Mesothelial cell of epicardium (in vitro differentiated cells): ENCODE data around the gene CAMK2B. TPM values are rescaled to one million over a fixed set of nuclear protein-coding genes. Genes with fewer than 3 reads are reported as not detected.

Experiments used
- DNase-seq, 2 experiments: peaks; one replicate each; pipeline ENCODE4 v3.0.0; 2021; ENCODE audit warnings: low spot score in 2 of 2; ENCODE audit not compliant: unreplicated experiment in 2 of 2
- H3K27ac Mint-ChIP-seq: 2 replicates; pipeline ENCODE4 v1.8.0; 2021; ENCODE audit warnings: mixed read lengths
- H3K27me3 Mint-ChIP-seq: 2 replicates; pipeline ENCODE4 v1.8.0; 2021; ENCODE audit warnings: low read depth, mixed read lengths
- H3K36me3 Mint-ChIP-seq: 2 replicates; pipeline ENCODE4 v1.8.0; 2021; ENCODE audit warnings: mixed read lengths
- H3K4me1 Mint-ChIP-seq: 2 replicates; pipeline ENCODE4 v1.8.0; 2021; ENCODE audit warnings: mixed read lengths
- H3K4me3 Mint-ChIP-seq: 2 replicates; pipeline ENCODE4 v1.8.0; 2021; ENCODE audit warnings: mild to moderate bottlenecking, moderate library complexity, mixed read lengths
- H3K9me3 Mint-ChIP-seq: 2 replicates; pipeline ENCODE4 v1.8.0; 2021; ENCODE audit warnings: mixed read lengths
- total RNA-seq: library from RNA; stranded (reverse); gene quantifications from 3 replicates; pipeline ENCODE4 v1.2.1, GENCODE V29; 2021
- TF ChIP-seq, protein P1 (sequence below): fragments of 200-600 bp; sonication (generic); IDR thresholded peaks from one replicate; pipeline ENCODE4 v1.5.0; 2021; ENCODE audit warnings: antibody characterized with exemption; ENCODE audit not compliant: unreplicated experiment

The CAMK2B gene
- total RNA-seq, 1 donor from 2014 or later = 1.8 TPM

DNA sequence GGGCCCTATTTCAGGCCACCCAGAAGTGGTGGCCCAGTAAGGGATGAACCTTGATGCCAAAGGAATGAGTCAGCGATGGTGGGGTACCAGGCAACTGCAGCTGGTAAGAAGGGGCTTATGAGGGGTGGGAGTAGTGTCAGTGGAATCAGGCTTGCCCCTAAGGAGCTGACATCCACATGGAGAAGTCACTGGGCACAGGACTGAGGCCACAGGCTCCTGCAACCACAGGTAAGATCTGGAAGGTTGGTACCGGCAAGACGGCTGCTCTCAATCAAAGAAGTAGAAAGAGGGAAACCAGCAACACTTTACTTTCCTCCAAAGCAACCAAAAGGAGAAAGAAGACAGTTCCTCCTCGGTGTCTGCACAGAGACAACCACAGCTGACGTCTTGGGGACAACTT is 138.7 kb downstream of the CAMK2B start:
- Mint-ChIP-seq H3K27ac (no peak overlapping the region), H3K4me1 (no peaks in the 10 kb centered on the region), H3K4me3 (no peak overlapping the region), H3K9me3 (peaks cover 11% of the 10 kb centered on the region), H3K36me3 (no peaks in the 10 kb centered on the region), H3K27me3 (peaks cover 25% of the 10 kb centered on the region)
- TF ChIP-seq, protein P1, sequence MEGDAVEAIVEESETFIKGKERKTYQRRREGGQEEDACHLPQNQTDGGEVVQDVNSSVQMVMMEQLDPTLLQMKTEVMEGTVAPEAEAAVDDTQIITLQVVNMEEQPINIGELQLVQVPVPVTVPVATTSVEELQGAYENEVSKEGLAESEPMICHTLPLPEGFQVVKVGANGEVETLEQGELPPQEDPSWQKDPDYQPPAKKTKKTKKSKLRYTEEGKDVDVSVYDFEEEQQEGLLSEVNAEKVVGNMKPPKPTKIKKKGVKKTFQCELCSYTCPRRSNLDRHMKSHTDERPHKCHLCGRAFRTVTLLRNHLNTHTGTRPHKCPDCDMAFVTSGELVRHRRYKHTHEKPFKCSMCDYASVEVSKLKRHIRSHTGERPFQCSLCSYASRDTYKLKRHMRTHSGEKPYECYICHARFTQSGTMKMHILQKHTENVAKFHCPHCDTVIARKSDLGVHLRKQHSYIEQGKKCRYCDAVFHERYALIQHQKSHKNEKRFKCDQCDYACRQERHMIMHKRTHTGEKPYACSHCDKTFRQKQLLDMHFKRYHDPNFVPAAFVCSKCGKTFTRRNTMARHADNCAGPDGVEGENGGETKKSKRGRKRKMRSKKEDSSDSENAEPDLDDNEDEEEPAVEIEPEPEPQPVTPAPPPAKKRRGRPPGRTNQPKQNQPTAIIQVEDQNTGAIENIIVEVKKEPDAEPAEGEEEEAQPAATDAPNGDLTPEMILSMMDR = no peak
- no peak for DNase-seq

DNA sequence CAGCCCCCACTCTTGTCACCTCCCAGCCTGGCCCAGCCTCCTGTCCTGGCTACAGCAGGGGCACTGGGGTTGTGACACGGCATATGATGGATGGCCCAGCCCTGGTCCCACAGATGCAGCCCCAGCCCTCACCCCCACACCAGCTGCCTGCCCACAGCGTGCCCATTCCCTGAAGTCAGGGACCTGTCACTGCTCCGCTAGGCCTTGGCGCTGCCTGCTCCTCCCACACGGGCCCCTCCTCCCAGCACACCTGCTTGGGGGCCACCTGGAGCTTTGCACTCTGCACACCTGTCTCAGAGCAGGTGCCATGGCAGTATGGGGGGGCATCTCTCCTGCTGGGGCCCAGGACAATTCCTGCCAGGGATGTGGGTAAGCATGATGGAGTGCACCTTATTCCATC is 139.7 kb downstream of the CAMK2B start:
- peaks cover 11% of the 10 kb centered on the region for H3K9me3 Mint-ChIP-seq
- peaks cover 17% of the 10 kb centered on the region for H3K27me3 Mint-ChIP-seq
- no peak overlapping the region for H3K27ac Mint-ChIP-seq
- H3K36me3 Mint-ChIP-seq = no peaks in the 10 kb centered on the region
- H3K4me3 Mint-ChIP-seq = no peak overlapping the region
- no peaks in the 10 kb centered on the region for H3K4me1 Mint-ChIP-seq
- TF ChIP-seq, protein P1 = no peak
- DNase-seq = no peak

DNA sequence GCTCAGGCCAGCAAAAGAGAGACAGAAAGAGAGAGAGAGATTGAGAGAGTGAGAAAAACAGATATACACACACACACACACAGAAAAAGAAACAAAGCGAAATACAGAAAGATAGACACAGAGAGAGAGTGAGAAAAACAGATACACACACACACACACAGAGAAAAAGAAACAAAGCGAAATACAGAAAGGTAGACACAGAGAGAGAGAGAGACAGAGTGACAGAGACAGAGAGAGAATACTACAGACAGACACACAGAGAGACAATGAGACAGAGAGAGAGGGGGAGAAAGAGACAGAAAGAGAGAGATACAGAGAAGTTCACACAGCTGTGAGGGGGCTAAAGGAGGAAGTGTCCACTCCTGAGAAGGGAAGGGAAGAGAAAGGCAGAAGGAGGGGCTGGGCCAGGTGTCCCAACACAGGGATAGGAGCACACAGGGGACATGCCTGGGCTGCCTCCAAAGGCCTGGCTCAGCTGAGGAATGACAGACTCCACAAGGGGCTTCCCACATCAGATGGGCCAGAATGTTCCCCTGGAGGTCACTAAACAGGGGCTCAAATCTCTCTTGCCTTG is 140.4 kb downstream of the CAMK2B start:
- Mint-ChIP-seq H3K36me3 (no peaks in the 10 kb centered on the region), H3K4me1 (no peaks in the 10 kb centered on the region), H3K27ac (no peak overlapping the region), H3K4me3 (no peak overlapping the region), H3K27me3 (peaks cover 12% of the 10 kb centered on the region), H3K9me3 (peaks cover 11% of the 10 kb centered on the region)
- DNase-seq = no peak
- TF ChIP-seq, protein P1 = no peak

DNA sequence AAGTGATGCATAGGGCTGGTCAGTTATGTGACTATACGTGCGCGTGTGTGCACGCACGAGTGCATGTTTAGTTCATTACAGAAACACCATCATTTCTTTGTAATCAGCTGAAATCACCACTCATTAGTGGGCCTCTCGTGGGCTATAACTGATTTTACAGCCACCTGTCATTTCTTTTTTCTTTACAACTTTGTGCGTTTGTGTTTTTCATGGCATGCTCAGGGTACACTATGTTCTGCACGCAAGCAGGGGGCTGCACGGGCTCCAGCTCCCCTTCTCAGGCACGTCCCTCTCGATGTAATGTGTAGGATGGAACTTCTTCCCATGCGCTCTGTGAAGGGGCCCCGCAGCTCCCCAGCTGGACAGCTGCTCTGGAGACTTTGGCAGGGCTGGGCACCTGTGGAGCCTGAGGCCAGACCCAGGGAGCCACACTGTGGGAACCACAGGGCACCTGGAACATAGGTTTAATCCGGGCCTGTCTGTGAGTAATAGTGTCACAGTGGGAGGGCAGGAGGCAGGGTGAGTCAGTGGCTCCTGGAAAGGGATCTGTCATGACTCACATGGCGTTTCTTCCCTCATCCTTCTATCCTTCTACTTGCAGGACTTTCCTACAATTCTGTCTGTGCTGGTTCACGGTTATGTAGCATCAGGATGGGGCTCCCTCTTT is 141.1 kb downstream of the CAMK2B start:
- no peak overlapping the region for H3K27ac Mint-ChIP-seq
- no peak overlapping the region for H3K4me3 Mint-ChIP-seq
- TF ChIP-seq, protein P1 = no peak
- H3K9me3 Mint-ChIP-seq = peaks cover 11% of the 10 kb centered on the region
- no peak for DNase-seq
- H3K36me3 Mint-ChIP-seq = no peaks in the 10 kb centered on the region
- peaks cover 12% of the 10 kb centered on the region for H3K27me3 Mint-ChIP-seq
- H3K4me1 Mint-ChIP-seq = no peaks in the 10 kb centered on the region

DNA sequence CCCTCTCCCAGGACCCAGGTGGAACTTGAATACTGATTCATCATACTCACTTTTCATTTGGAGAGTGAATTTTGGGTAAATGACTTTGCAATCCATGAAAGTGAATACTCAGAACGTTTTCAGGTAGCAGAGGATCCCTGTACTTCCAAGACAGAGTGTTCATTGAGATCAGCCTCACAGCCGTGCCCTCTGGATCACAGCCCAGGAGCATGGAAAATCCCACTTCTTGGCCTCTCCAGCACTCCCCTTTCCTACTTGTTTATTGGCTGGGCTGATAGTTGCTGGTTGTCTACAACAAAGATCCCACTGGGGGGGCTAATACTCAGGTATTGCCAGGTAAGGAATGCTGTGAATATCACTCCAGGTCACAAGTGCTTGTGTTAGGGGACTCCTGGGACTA is 142.0 kb downstream of the CAMK2B start:
- Mint-ChIP-seq H3K27me3 (peaks cover 16% of the 10 kb centered on the region), H3K4me3 (no peak overlapping the region), H3K9me3 (peaks cover 11% of the 10 kb centered on the region), H3K4me1 (no peaks in the 10 kb centered on the region), H3K27ac (no peak overlapping the region), H3K36me3 (no peaks in the 10 kb centered on the region)
- TF ChIP-seq, protein P1 = no peak
- DNase-seq = no peak
